ENCODE measurements around the gene NKX1-2.

DNA sequence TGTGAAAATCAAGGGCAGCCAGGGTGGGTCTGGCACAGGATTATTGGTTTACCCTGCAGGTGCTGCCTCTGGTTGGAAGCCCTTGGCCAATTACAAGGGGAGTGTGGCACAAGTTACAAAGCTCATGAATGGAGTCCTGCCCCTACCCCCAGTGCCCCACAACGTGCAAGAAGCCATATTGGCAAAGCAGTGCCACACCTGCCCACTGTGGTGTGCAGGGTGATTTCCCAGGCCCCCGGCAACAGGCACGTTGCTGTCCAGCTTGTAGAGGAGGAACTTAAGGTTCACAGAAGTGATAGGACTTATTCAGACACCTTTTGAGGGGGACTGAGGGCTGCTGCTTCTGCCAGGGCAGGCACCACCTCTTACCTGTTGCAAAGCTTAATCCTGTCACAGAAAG, 23.2 kb upstream of the NKX1-2 start:
- no peak for TF ChIP-seq EZH2 (IDR thresholded peaks at IDR 0.05)
- TF ChIP-seq FOXP2 (optimal IDR thresholded peaks at IDR 0.05; ENCODE audit: control extremely low read depth, extremely low read length, insufficient read depth) = no peak
- no peak for TF ChIP-seq POLR2AphosphoS5 (IDR thresholded peaks at IDR 0.05; ENCODE audit: borderline replicate concordance, low read depth, low read length)

All from SK-N-MC (cell line).